Measurements from ENCODE around the gene ACOX3. TPM values are rescaled to one million over a fixed set of nuclear protein-coding genes. Genes with fewer than 3 reads are reported as not detected.
"Not testable (repeated sequence)": the region's sequence is repeated elsewhere in the genome, so short reads cannot be mapped to it uniquely, and the experiment has no call there.

The ACOX3 gene
- total RNA-seq, 1 donor from 2014 or later: 44.1 TPM

DNA sequence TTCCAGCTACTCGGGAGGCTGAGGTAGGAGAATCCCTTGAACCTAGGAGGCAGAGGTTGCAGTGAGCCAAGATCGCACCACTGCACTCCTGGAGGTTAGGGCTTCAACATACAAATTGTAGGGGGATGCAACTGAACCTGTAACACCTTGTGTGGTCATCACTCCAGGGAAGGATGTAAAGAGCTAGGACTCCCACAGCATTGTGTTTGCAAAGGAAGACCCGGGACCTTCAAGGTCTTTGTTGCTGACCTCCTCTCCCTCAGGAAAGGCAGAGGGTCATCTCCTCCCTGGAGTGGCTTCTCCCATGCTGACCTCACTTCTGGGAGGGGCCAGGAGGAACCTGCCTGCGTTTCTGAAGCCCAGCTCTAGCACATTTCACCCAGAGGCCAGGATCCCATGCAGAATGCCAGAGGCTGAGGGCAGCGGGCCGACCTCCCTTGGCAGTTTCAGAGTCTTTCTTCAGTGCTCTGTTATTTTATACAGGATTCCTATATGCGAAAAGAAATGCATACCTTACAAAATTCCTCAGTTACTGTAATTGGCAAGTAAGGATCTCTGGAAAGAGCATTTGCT, 90.8 kb downstream of the ACOX3 start:
- Mint-ChIP-seq H3K4me1 (ENCODE audit: unreplicated experiment) (no peaks in the 10 kb centered on the region), H3K9me3 (ENCODE audit: unreplicated experiment) (no peaks in the 10 kb centered on the region), H3K4me3 (ENCODE audit: unreplicated experiment) (no peak overlapping the region), H3K36me3 (ENCODE audit: low read depth, unreplicated experiment) (no peaks in the 10 kb centered on the region), H3K27me3 (ENCODE audit: unreplicated experiment) (peaks cover 5% of the 10 kb centered on the region), H3K27ac (ENCODE audit: unreplicated experiment) (no peak overlapping the region)
- TF ChIP-seq, protein P1, sequence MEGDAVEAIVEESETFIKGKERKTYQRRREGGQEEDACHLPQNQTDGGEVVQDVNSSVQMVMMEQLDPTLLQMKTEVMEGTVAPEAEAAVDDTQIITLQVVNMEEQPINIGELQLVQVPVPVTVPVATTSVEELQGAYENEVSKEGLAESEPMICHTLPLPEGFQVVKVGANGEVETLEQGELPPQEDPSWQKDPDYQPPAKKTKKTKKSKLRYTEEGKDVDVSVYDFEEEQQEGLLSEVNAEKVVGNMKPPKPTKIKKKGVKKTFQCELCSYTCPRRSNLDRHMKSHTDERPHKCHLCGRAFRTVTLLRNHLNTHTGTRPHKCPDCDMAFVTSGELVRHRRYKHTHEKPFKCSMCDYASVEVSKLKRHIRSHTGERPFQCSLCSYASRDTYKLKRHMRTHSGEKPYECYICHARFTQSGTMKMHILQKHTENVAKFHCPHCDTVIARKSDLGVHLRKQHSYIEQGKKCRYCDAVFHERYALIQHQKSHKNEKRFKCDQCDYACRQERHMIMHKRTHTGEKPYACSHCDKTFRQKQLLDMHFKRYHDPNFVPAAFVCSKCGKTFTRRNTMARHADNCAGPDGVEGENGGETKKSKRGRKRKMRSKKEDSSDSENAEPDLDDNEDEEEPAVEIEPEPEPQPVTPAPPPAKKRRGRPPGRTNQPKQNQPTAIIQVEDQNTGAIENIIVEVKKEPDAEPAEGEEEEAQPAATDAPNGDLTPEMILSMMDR (IDR thresholded peaks at IDR 0.05; ENCODE audit: unreplicated experiment): no peak
- DNase-seq (ENCODE audit: low spot score): no peak

GRCh38 chr4:8349236-8349635, 91.3 kb downstream of the ACOX3 start:
- not testable (repeated sequence) for H3K27ac Mint-ChIP-seq (ENCODE audit: unreplicated experiment); DNase-seq (ENCODE audit: low spot score); H3K4me1 Mint-ChIP-seq (ENCODE audit: unreplicated experiment); H3K36me3 Mint-ChIP-seq (ENCODE audit: low read depth, unreplicated experiment); H3K9me3 Mint-ChIP-seq (ENCODE audit: unreplicated experiment); H3K4me3 Mint-ChIP-seq (ENCODE audit: unreplicated experiment); H3K27me3 Mint-ChIP-seq (ENCODE audit: unreplicated experiment)

DNA sequence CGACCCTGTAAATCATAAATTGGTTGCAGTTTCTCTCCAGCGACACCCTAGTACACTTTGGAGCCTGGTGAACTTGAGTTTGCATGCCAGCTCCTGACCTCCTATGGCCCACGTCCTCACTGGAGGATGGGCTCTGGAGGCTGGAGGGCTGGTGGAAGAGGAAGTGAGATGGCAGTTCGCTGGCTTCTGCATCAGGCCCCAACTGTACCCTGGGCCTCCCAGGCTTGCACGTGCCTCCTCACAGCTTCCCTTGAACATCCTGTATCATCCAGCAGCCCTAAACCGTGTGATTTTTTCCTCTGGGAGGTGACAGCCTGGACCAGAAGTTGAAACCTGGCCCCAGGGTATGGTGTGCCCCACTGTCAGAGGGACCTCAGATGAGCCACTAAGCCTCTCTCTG, 92.5 kb downstream of the ACOX3 start:
- H3K4me3 Mint-ChIP-seq (ENCODE audit: unreplicated experiment): no peak overlapping the region
- no peak overlapping the region for H3K27ac Mint-ChIP-seq (ENCODE audit: unreplicated experiment)
- H3K27me3 Mint-ChIP-seq (ENCODE audit: unreplicated experiment): peaks cover 3% of the 10 kb centered on the region
- H3K9me3 Mint-ChIP-seq (ENCODE audit: unreplicated experiment): no peaks in the 10 kb centered on the region
- no peaks in the 10 kb centered on the region for H3K4me1 Mint-ChIP-seq (ENCODE audit: unreplicated experiment)
- no peak for DNase-seq (ENCODE audit: low spot score)
- no peaks in the 10 kb centered on the region for H3K36me3 Mint-ChIP-seq (ENCODE audit: low read depth, unreplicated experiment)
- TF ChIP-seq, protein P1 (IDR thresholded peaks at IDR 0.05; ENCODE audit: unreplicated experiment): no peak

DNA sequence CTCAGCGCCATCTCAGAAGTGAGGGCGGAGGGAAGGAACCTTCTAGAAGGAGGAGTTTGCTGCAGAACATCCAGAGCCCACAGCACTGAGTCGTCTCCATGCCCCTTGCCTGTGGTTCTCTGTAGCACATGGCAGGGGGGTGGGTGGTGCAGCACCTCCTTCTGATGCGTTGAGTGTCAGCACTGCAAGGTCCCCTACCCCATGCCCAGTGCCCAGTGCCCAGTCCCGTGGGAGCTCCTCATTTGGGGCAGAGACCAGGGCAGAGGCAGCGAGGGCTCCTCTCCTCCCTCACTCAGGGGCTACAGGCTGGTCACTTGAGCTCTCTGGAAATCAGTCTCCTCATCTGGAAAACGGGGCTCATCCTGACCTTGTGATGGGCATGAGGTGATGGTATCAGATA, 92.9 kb downstream of the ACOX3 start:
- TF ChIP-seq, protein P1 (IDR thresholded peaks at IDR 0.05; ENCODE audit: unreplicated experiment): no peak
- peaks cover 3% of the 10 kb centered on the region for H3K27me3 Mint-ChIP-seq (ENCODE audit: unreplicated experiment)
- H3K4me1 Mint-ChIP-seq (ENCODE audit: unreplicated experiment): no peaks in the 10 kb centered on the region
- no peak overlapping the region for H3K27ac Mint-ChIP-seq (ENCODE audit: unreplicated experiment)
- DNase-seq (ENCODE audit: low spot score): no peak
- no peaks in the 10 kb centered on the region for H3K36me3 Mint-ChIP-seq (ENCODE audit: low read depth, unreplicated experiment)
- H3K9me3 Mint-ChIP-seq (ENCODE audit: unreplicated experiment): no peaks in the 10 kb centered on the region
- no peak overlapping the region for H3K4me3 Mint-ChIP-seq (ENCODE audit: unreplicated experiment)

- no peaks in the 10 kb centered on the region for H3K4me1 Mint-ChIP-seq (ENCODE audit: unreplicated experiment)
- no peak overlapping the region for H3K4me3 Mint-ChIP-seq (ENCODE audit: unreplicated experiment)
- TF ChIP-seq, protein P1 (IDR thresholded peaks at IDR 0.05; ENCODE audit: unreplicated experiment): no peak
- no peaks in the 10 kb centered on the region for H3K9me3 Mint-ChIP-seq (ENCODE audit: unreplicated experiment)
- H3K27me3 Mint-ChIP-seq (ENCODE audit: unreplicated experiment): peaks cover 3% of the 10 kb centered on the region
- H3K36me3 Mint-ChIP-seq (ENCODE audit: low read depth, unreplicated experiment): no peaks in the 10 kb centered on the region
- no peak for DNase-seq (ENCODE audit: low spot score)
- H3K27ac Mint-ChIP-seq (ENCODE audit: unreplicated experiment): no peak overlapping the region
Measured at GRCh38 chr4:8346838-8347605, 93.5 kb downstream of the ACOX3 start.
